GM15510 (cell line): ENCODE measurements around the gene GALNT10.

Experiments used
- POLR2A ChIP-seq: IDR thresholded peaks from 3 replicates; pipeline ENCODE4 v1.6.1; 2011; ENCODE audit warnings: borderline replicate concordance; ENCODE audit not compliant: insufficient read length; ENCODE audit errors: extremely low read depth

The GALNT10 gene

GRCh38 chr5:154228696-154229095, 38.2 kb downstream of the GALNT10 start:
- TF ChIP-seq POLR2A: no peak

- no peak for TF ChIP-seq POLR2A
Measured at GRCh38 chr5:154230526-154230925, 40.0 kb downstream of the GALNT10 start.

GRCh38 chr5:154234551-154234950, 44.0 kb downstream of the GALNT10 start:
- TF ChIP-seq POLR2A: no peak

- TF ChIP-seq POLR2A: no peak
Measured at GRCh38 chr5:154236011-154236410, 45.5 kb downstream of the GALNT10 start.

- TF ChIP-seq POLR2A: no peak
Measured at GRCh38 chr5:154236536-154237375, 46.2 kb downstream of the GALNT10 start.

- no peak for TF ChIP-seq POLR2A
Measured at GRCh38 chr5:154237376-154237743, 46.8 kb downstream of the GALNT10 start.

GRCh38 chr5:154237946-154238345, 47.4 kb downstream of the GALNT10 start:
- TF ChIP-seq POLR2A: no peak

GRCh38 chr5:154238776-154239481, 48.4 kb downstream of the GALNT10 start:
- TF ChIP-seq POLR2A: no peak

GRCh38 chr5:154240595-154240994, 50.1 kb downstream of the GALNT10 start:
- TF ChIP-seq POLR2A: no peak

- no peak for TF ChIP-seq POLR2A
Measured at GRCh38 chr5:154241021-154241420, 50.5 kb downstream of the GALNT10 start.

- TF ChIP-seq POLR2A: no peak
Measured at GRCh38 chr5:154242442-154242841, 51.9 kb downstream of the GALNT10 start.

GRCh38 chr5:154242964-154243376, 52.4 kb downstream of the GALNT10 start:
- no peak for TF ChIP-seq POLR2A

- TF ChIP-seq POLR2A: no peak
Measured at GRCh38 chr5:154243736-154244135, 53.2 kb downstream of the GALNT10 start.

GRCh38 chr5:154244476-154244875, 53.9 kb downstream of the GALNT10 start:
- TF ChIP-seq POLR2A: no peak

- no peak for TF ChIP-seq POLR2A
Measured at GRCh38 chr5:154248691-154249090, 58.2 kb downstream of the GALNT10 start.

- no peak for TF ChIP-seq POLR2A
Measured at GRCh38 chr5:154249826-154250225, 59.3 kb downstream of the GALNT10 start.
